Hematopoietic multipotent progenitor cell treated with erythropoietin and hydrocortisone succinate and interleukin-3 and kit ligand, for 4 days (in vitro differentiated cells): ENCODE measurements around the gene BRIP1.
"Not testable (repeated sequence)": the region's sequence is repeated elsewhere in the genome, so short reads cannot be mapped to it uniquely, and the experiment has no call there.

Source experiments
- DNase-seq: peaks from one replicate; pipeline ENCODE4 v3.0.0-alpha.2; 2015

BRIP1 gene

GRCh38 chr17:61723183-61723582, 140.1 kb downstream of the BRIP1 start:
- no peak for DNase-seq

GRCh38 chr17:61722398-61722797, 140.9 kb downstream of the BRIP1 start:
- no peak for DNase-seq

GRCh38 chr17:61720016-61720795, 143.1 kb downstream of the BRIP1 start:
- no peak for DNase-seq

- not testable (repeated sequence) for DNase-seq
Observed at GRCh38 chr17:61719220-61719619, 144.1 kb downstream of the BRIP1 start.

- DNase-seq, result no peak
Observed at GRCh38 chr17:61718022-61718421, 145.3 kb downstream of the BRIP1 start.

GRCh38 chr17:61717352-61717751, 146.0 kb downstream of the BRIP1 start:
- no peak for DNase-seq

- no peak for DNase-seq
Observed at GRCh38 chr17:61716225-61716829, 147.0 kb downstream of the BRIP1 start.

- no peak for DNase-seq
Observed at GRCh38 chr17:61715348-61715747, 148.0 kb downstream of the BRIP1 start.

- no peak for DNase-seq
Observed at GRCh38 chr17:61714300-61714699, 149.0 kb downstream of the BRIP1 start.

- no peak for DNase-seq
Observed at GRCh38 chr17:61713035-61713434, 150.3 kb downstream of the BRIP1 start.

GRCh38 chr17:61710546-61710945, 152.8 kb downstream of the BRIP1 start:
- no peak for DNase-seq

GRCh38 chr17:61709567-61709966, 153.8 kb downstream of the BRIP1 start:
- no peak for DNase-seq

GRCh38 chr17:61704935-61705449, 158.3 kb downstream of the BRIP1 start:
- DNase-seq, result no peak

- DNase-seq, result no peak
Observed at GRCh38 chr17:61702450-61702849, 160.9 kb downstream of the BRIP1 start.

- no peak for DNase-seq
Observed at GRCh38 chr17:61701978-61702377, 161.3 kb downstream of the BRIP1 start.

GRCh38 chr17:61701334-61701733, 162.0 kb downstream of the BRIP1 start:
- no peak for DNase-seq

GRCh38 chr17:61700252-61700651, 163.1 kb downstream of the BRIP1 start:
- no peak for DNase-seq

- DNase-seq, result no peak
Observed at GRCh38 chr17:61699694-61700093, 163.6 kb downstream of the BRIP1 start.

GRCh38 chr17:61699032-61699431, 164.3 kb downstream of the BRIP1 start:
- no peak for DNase-seq

- DNase-seq, result no peak
Observed at GRCh38 chr17:61698244-61698643, 165.1 kb downstream of the BRIP1 start.

GRCh38 chr17:61695779-61696337, 167.5 kb downstream of the BRIP1 start:
- DNase-seq, result no peak

GRCh38 chr17:61694095-61694494, 169.2 kb downstream of the BRIP1 start:
- no peak for DNase-seq

GRCh38 chr17:61689610-61690180, 173.6 kb downstream of the BRIP1 start:
- DNase-seq, result no peak

- no peak for DNase-seq
Observed at GRCh38 chr17:61687769-61688168, 175.6 kb downstream of the BRIP1 start.
